GM12864 (cell line): Measurements from ENCODE around the gene ATP8A2.

Experiments
- DNase-seq: peaks from one replicate; pipeline ENCODE4 v3.0.0-alpha.2; 2011; ENCODE audit warnings: low read depth
- H3K4me3 ChIP-seq: 2 replicates; pipeline ENCODE4 v1.5.1; 2011; ENCODE audit warnings: mild to moderate bottlenecking, low read depth, low read length, control low read depth
- CTCF ChIP-seq: IDR thresholded peaks from 2 replicates; pipeline ENCODE4 v1.5.1; 2011; ENCODE audit warnings: low read depth, mild to moderate bottlenecking, moderate library complexity, low read length, control low read depth, inconsistent platforms; ENCODE audit errors: missing control alignments

Gene ATP8A2

GRCh38 chr13:26011996-26012821 is 640.4 kb downstream of the ATP8A2 start:
- H3K4me3 ChIP-seq, result no peak overlapping the region
- no peak for TF ChIP-seq CTCF

GRCh38 chr13:26012995-26013394 is 641.2 kb downstream of the ATP8A2 start:
- no peak overlapping the region for H3K4me3 ChIP-seq
- no peak for TF ChIP-seq CTCF
- DNase-seq, result no peak

More at GRCh38 chr13:26011996-26012821, 640.4 kb downstream of the ATP8A2 start:
- no peak for DNase-seq

- no peak for TF ChIP-seq CTCF
- DNase-seq, result no peak
Observed at GRCh38 chr13:26015271-26016125, 643.7 kb downstream of the ATP8A2 start.

GRCh38 chr13:26016189-26016588 is 644.4 kb downstream of the ATP8A2 start:
- no peak for DNase-seq
- H3K4me3 ChIP-seq, result no peak overlapping the region
- no peak for TF ChIP-seq CTCF

More at GRCh38 chr13:26015271-26016125, 643.7 kb downstream of the ATP8A2 start:
- H3K4me3 ChIP-seq, result no peak overlapping the region

- no peak for TF ChIP-seq CTCF
- DNase-seq, result no peak
- no peak overlapping the region for H3K4me3 ChIP-seq
Observed at GRCh38 chr13:26017196-26017921, 645.6 kb downstream of the ATP8A2 start.

- TF ChIP-seq CTCF, result no peak
- no peak for DNase-seq
- no peak overlapping the region for H3K4me3 ChIP-seq
Observed at GRCh38 chr13:26017932-26018665, 646.3 kb downstream of the ATP8A2 start.
